NCI-H1436 treated with DMSO at 0.1 percent for 48 hours (cell line): ENCODE data around the gene TMEM233.

Source experiments
- DNase-seq: peaks from one replicate; lab custom pipeline; 2025; lab: John Stamatoyannopoulos, UW

Gene TMEM233

GRCh38 chr12:119593578-119594398, at the start of gene TMEM233:
TSS of gene TMEM233 (plus strand) at chr12:119593774. CDS start at chr12:119593849, 75 bp downstream.
- no peak for DNase-seq

GRCh38 chr12:119544765-119545625, 48.6 kb upstream of the TMEM233 start:
- no peak for DNase-seq

- DNase-seq: no peak
Observed at GRCh38 chr12:119546340-119546739, 47.2 kb upstream of the TMEM233 start.

- DNase-seq: no peak
Observed at GRCh38 chr12:119547001-119547400, 46.6 kb upstream of the TMEM233 start.

- no peak for DNase-seq
Observed at GRCh38 chr12:119556854-119557253, 36.7 kb upstream of the TMEM233 start.

- DNase-seq: no peak
Observed at GRCh38 chr12:119565404-119565803, 28.2 kb upstream of the TMEM233 start.

- no peak for DNase-seq
Observed at GRCh38 chr12:119570771-119571170, 22.8 kb upstream of the TMEM233 start.

- DNase-seq: no peak
Observed at GRCh38 chr12:119573086-119573485, 20.5 kb upstream of the TMEM233 start.

GRCh38 chr12:119574255-119574654, 19.3 kb upstream of the TMEM233 start:
- DNase-seq: no peak

GRCh38 chr12:119576118-119576810, 17.3 kb upstream of the TMEM233 start:
- no peak for DNase-seq

- no peak for DNase-seq
Observed at GRCh38 chr12:119576915-119577314, 16.7 kb upstream of the TMEM233 start.

GRCh38 chr12:119578112-119578511, 15.5 kb upstream of the TMEM233 start:
- DNase-seq: no peak

- no peak for DNase-seq
Observed at GRCh38 chr12:119589097-119589496, 4.5 kb upstream of the TMEM233 start.

GRCh38 chr12:119589634-119590033, 3.9 kb upstream of the TMEM233 start:
- no peak for DNase-seq

- no peak for DNase-seq
Observed at GRCh38 chr12:119592232-119592631, 1.3 kb upstream of the TMEM233 start.

- no peak for DNase-seq
Observed at GRCh38 chr12:119594399-119594730, 791 bp downstream of the TMEM233 start.

- no peak for DNase-seq
Observed at GRCh38 chr12:119594772-119595445, 1.3 kb downstream of the TMEM233 start.

- DNase-seq: no peak
Observed at GRCh38 chr12:119598159-119598558, 4.6 kb downstream of the TMEM233 start.

- DNase-seq: no peak
Observed at GRCh38 chr12:119601877-119602733, 8.5 kb downstream of the TMEM233 start.

- DNase-seq: no peak
Observed at GRCh38 chr12:119602734-119603094, 9.1 kb downstream of the TMEM233 start.

GRCh38 chr12:119603767-119604166, 10.2 kb downstream of the TMEM233 start:
- DNase-seq: no peak
